Caco-2 (cell line): Measurements from ENCODE around the gene MAPK4. TPM values are rescaled to one million over a fixed set of nuclear protein-coding genes. Genes with fewer than 3 reads are reported as not detected.
"Not testable (repeated sequence)": the region's sequence is repeated elsewhere in the genome, so short reads cannot be mapped to it uniquely, and the experiment has no call there.

Experiments used
- BruUV-seq: library from RNA; stranded (reverse); fragments of 400-500 nt; replicated peaks from 2 replicates; lab custom pipeline; 2021; lab: Mats Ljungman, UMichigan
- CTCF ChIA-PET: fragments of 300-600 bp; sonication (Branson Sonifier 250); formaldehyde crosslinking; loops from one replicate; lab custom pipeline; 2022; ENCODE audit warnings: antibody characterized with exemption; lab: Charles Lee
- POLR2A ChIA-PET: fragments of 300-600 bp; sonication (Branson Sonifier 250); formaldehyde crosslinking; loops from one replicate; lab custom pipeline; 2022; ENCODE audit warnings: antibody characterized with exemption; lab: Charles Lee
- DNase-seq, 2 experiments: peaks; one replicate each; pipeline versions ENCODE4 v3.0.0 to v3.0.0-alpha.2; 2020 to 2022
- H3K27me3 ChIP-seq: replicated peaks from 2 replicates; pipeline ENCODE4 v1.6.0; 2011; ENCODE audit warnings: low read length; ENCODE audit not compliant: control insufficient read depth, insufficient read depth
- H3K36me3 ChIP-seq: 2 replicates; pipeline ENCODE4 v1.5.1; 2011; ENCODE audit warnings: low read length; ENCODE audit not compliant: control insufficient read depth, insufficient read depth
- H3K4me1 ChIP-seq: fragments of 250-450 bp; sonication (Bioruptor Pico); 2 replicates; pipeline ENCODE4 v1.5.1; 2020; ENCODE audit warnings: mild to moderate bottlenecking
- H3K4me3 ChIP-seq: 2 replicates; pipeline ENCODE4 v1.5.1; 2011; ENCODE audit warnings: low read depth, mild to moderate bottlenecking, control low read depth, low read length
- H3K9me3 ChIP-seq: fragments of 250-450 bp; sonication (Bioruptor Pico); 2 replicates; pipeline ENCODE4 v1.5.1; 2020; ENCODE audit warnings: mild to moderate bottlenecking, moderate library complexity
- H3K27ac Mint-ChIP-seq: one replicate; pipeline ENCODE4 v1.8.0; 2022; ENCODE audit warnings: mixed read lengths; ENCODE audit not compliant: unreplicated experiment
- H3K27me3 Mint-ChIP-seq: one replicate; pipeline ENCODE4 v1.8.0; 2022; ENCODE audit warnings: mixed read lengths; ENCODE audit not compliant: insufficient read depth, unreplicated experiment
- H3K36me3 Mint-ChIP-seq: one replicate; pipeline ENCODE4 v1.8.0; 2022; ENCODE audit warnings: mild to moderate bottlenecking, mixed read lengths; ENCODE audit not compliant: insufficient read depth, unreplicated experiment
- H3K4me1 Mint-ChIP-seq: one replicate; pipeline ENCODE4 v1.8.0; 2022; ENCODE audit warnings: low read depth, mixed read lengths; ENCODE audit not compliant: unreplicated experiment
- H3K4me3 Mint-ChIP-seq: one replicate; pipeline ENCODE4 v1.8.0; 2022; ENCODE audit warnings: mild to moderate bottlenecking, moderate library complexity, mixed read lengths; ENCODE audit not compliant: unreplicated experiment
- H3K9me3 Mint-ChIP-seq: one replicate; pipeline ENCODE4 v1.8.0; 2022; ENCODE audit warnings: mixed read lengths; ENCODE audit not compliant: unreplicated experiment
- CTCF ChIP-seq, 2 experiments: fragments of 200-600 bp in 1 of 2; IDR thresholded peaks; 1 replicate in 1 of 2; 2 replicates in 1 of 2; pipeline versions ENCODE4 v1.5.1 to v1.8.0; 2011 to 2022; ENCODE audit warnings: antibody characterized with exemption in 1 of 2, control low read depth in 1 of 2, inconsistent platforms in 1 of 2, low read depth in 1 of 2, low read length in 1 of 2, mild to moderate bottlenecking in 1 of 2, moderate library complexity in 1 of 2; ENCODE audit not compliant: insufficient read depth in 1 of 2, severe bottlenecking in 1 of 2, unreplicated experiment in 1 of 2
- intact Hi-C: fragments of 100-400 bp; cut with micrococcal nuclease; formaldehyde crosslinking; loops from one replicate; pipeline ENCODE4 v1.10.0; 2022; ENCODE audit not compliant: unreplicated experiment
- total RNA-seq: library from RNA; stranded (reverse); gene quantifications from 2 replicates; pipeline ENCODE4 v1.2.3, GENCODE V29; 2022

MAPK4 gene
- total RNA-seq, 1 experiment from 2014 or later, result 0.88 TPM

- no peaks in the 10 kb centered on the region for H3K4me1 ChIP-seq
- H3K9me3 Mint-ChIP-seq, result peaks cover 18% of the 10 kb centered on the region
- BruUV-seq, result no TSS peak
- POLR2A ChIA-PET, result no interaction called here
- no peaks in the 10 kb centered on the region for H3K36me3 ChIP-seq
- TF ChIP-seq CTCF (IDR thresholded peaks at IDR 0.05; ENCODE audit: insufficient read depth in 1 of 2, low read depth in 1 of 2, low read length in 1 of 2, severe bottlenecking in 1 of 2, unreplicated experiment in 1 of 2), result no peak
- H3K4me1 Mint-ChIP-seq, result no peaks in the 10 kb centered on the region
- no peak overlapping the region for H3K27ac Mint-ChIP-seq
- H3K4me3 ChIP-seq, result peak overlapping the region; percentile 40
- DNase-seq, result no peak
- peaks cover 10% of the 10 kb centered on the region for H3K27me3 Mint-ChIP-seq
- no peaks in the 10 kb centered on the region; the same call in 1 of the 2 replicates for H3K27me3 ChIP-seq
- no peaks in the 10 kb centered on the region for H3K36me3 Mint-ChIP-seq
- peak overlapping the region; percentile 47 for H3K4me3 Mint-ChIP-seq
- H3K9me3 ChIP-seq, result no peaks in the 10 kb centered on the region
- CTCF ChIA-PET, result no interaction called here
- intact Hi-C loops, result loop anchor here (2.0 kb wide), 1 partner anchor 226 kb away; no protein-coding TSS in a partner anchor
Measured at GRCh38 chr18:50558948-50559751, 737 bp upstream of the MAPK4 start.

GRCh38 chr18:50560681-50561629 lies 1.1 kb downstream of the MAPK4 start:
- Histone ChIP-seq H3K27me3 (no peaks in the 10 kb centered on the region; the same call in 1 of the 2 replicates), H3K4me1 (no peaks in the 10 kb centered on the region), H3K9me3 (no peaks in the 10 kb centered on the region), H3K36me3 (no peaks in the 10 kb centered on the region), H3K4me3 (peak overlapping the region; percentile 36)
- Mint-ChIP-seq H3K36me3 (no peaks in the 10 kb centered on the region), H3K27ac (no peak overlapping the region), H3K4me3 (peak overlapping the region; percentile 59), H3K27me3 (peaks cover 6% of the 10 kb centered on the region), H3K4me1 (no peaks in the 10 kb centered on the region), H3K9me3 (peaks cover 5% of the 10 kb centered on the region)
- intact Hi-C loops, result no loop called here
- no peak for TF ChIP-seq CTCF (IDR thresholded peaks at IDR 0.05; ENCODE audit: insufficient read depth in 1 of 2, low read depth in 1 of 2, low read length in 1 of 2, severe bottlenecking in 1 of 2, unreplicated experiment in 1 of 2)
- POLR2A ChIA-PET, result no interaction called here
- peak in 1 of 2 experiments; percentile 2 for DNase-seq
- no TSS peak for BruUV-seq
- CTCF ChIA-PET, result no interaction called here

- H3K36me3 Mint-ChIP-seq, H3K9me3 ChIP-seq, H3K4me3 Mint-ChIP-seq, POLR2A ChIA-PET, H3K4me1 ChIP-seq, BruUV-seq, DNase-seq, H3K27ac Mint-ChIP-seq, H3K4me1 Mint-ChIP-seq, H3K27me3 Mint-ChIP-seq, H3K4me3 ChIP-seq, H3K27me3 ChIP-seq, CTCF ChIA-PET, H3K36me3 ChIP-seq, intact Hi-C loops, H3K9me3 Mint-ChIP-seq: not testable (repeated sequence)
Measured at GRCh38 chr18:50562258-50562657, 2.4 kb downstream of the MAPK4 start.
